ENCODE results near the gene ZBTB21. TPM values are rescaled to one million over a fixed set of nuclear protein-coding genes. Genes with fewer than 3 reads are reported as not detected.
A peak's percentile ranks its signal among the peaks of the same experiment; 100 is the strongest.

Gene ZBTB21
- total and polyA plus RNA-seq, 9 of the 15 experiments (the other 6 are each of a cell fraction or from before 2014, with no cell fraction given): 2.2 to 15.2 (median 8.7) TPM

- TF ChIP-seq, protein P1, sequence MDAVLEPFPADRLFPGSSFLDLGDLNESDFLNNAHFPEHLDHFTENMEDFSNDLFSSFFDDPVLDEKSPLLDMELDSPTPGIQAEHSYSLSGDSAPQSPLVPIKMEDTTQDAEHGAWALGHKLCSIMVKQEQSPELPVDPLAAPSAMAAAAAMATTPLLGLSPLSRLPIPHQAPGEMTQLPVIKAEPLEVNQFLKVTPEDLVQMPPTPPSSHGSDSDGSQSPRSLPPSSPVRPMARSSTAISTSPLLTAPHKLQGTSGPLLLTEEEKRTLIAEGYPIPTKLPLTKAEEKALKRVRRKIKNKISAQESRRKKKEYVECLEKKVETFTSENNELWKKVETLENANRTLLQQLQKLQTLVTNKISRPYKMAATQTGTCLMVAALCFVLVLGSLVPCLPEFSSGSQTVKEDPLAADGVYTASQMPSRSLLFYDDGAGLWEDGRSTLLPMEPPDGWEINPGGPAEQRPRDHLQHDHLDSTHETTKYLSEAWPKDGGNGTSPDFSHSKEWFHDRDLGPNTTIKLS (IDR thresholded peaks at IDR 0.05; ENCODE audit: borderline replicate concordance, low read depth): peak; percentile 61; the same call in 1 of the 2 replicates
- no peak for TF ChIP-seq ZNF212 (CRISPR knock-in tag; IDR thresholded peaks at IDR 0.05)
- no peak for TF ChIP-seq ZNF407 (IDR thresholded peaks at IDR 0.05; ENCODE audit: low read depth)
- TF ChIP-seq PRDM10 (IDR thresholded peaks at IDR 0.05; ENCODE audit: partially characterized antibody): no peak
- TF ChIP-seq FOXP1 (CRISPR knock-in tag; IDR thresholded peaks at IDR 0.05): 0 out of 2 replicates have a peak, but pooled peaks have one; percentile 60
- TF ChIP-seq NRF1 (conservative IDR thresholded peaks at IDR 0.05 in 1 of 2, IDR thresholded peaks at IDR 0.05 in 1 of 2): peak; percentile 64 to 74; a peak in 3 of 4 replicates
- TF ChIP-seq PHF8 (IDR thresholded peaks at IDR 0.05; ENCODE audit: borderline replicate concordance, low read length): peak; percentile 82; the same call in 1 of the 2 replicates
- TF ChIP-seq SNIP1 (IDR thresholded peaks at IDR 0.05; ENCODE audit: low read depth): no peak
- peak; percentile 1; the same call in 1 of the 2 replicates for TF ChIP-seq ZC3H4 (CRISPR knock-in tag; IDR thresholded peaks at IDR 0.05; ENCODE audit: borderline replicate concordance)
- TF ChIP-seq STAT5B (CRISPR knock-in tag; IDR thresholded peaks at IDR 0.05): no peak
- TF ChIP-seq, protein P2, sequence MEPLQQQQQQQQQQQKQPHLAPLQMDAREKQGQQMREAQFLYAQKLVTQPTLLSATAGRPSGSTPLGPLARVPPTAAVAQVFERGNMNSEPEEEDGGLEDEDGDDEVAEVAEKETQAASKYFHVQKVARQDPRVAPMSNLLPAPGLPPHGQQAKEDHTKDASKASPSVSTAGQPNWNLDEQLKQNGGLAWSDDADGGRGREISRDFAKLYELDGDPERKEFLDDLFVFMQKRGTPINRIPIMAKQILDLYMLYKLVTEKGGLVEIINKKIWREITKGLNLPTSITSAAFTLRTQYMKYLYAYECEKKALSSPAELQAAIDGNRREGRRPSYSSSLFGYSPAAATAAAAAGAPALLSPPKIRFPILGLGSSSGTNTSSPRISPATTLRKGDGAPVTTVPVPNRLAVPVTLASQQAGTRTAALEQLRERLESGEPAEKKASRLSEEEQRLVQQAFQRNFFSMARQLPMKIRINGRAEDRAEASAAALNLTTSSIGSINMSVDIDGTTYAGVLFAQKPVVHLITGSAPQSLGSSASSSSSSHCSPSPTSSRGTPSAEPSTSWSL (CRISPR knock-in tag; IDR thresholded peaks at IDR 0.05; ENCODE audit: borderline replicate concordance): no peak
These were observed 56.1 kb downstream of the ZBTB21 start, which contains the start of gene C2CD2 (continued) for GRCh38 chr21:41953831-41954653.

All from K562 (cell line).